ENCODE results near the gene NFIA.

The NFIA gene

GRCh38 chr1:61395146-61395800 lies 312.9 kb downstream of the NFIA start:
- no peak for DNase-seq (ENCODE audit: low spot score)

- no peak for DNase-seq (ENCODE audit: low spot score)
Measured at GRCh38 chr1:61397495-61397894, 315.1 kb downstream of the NFIA start.

DNA sequence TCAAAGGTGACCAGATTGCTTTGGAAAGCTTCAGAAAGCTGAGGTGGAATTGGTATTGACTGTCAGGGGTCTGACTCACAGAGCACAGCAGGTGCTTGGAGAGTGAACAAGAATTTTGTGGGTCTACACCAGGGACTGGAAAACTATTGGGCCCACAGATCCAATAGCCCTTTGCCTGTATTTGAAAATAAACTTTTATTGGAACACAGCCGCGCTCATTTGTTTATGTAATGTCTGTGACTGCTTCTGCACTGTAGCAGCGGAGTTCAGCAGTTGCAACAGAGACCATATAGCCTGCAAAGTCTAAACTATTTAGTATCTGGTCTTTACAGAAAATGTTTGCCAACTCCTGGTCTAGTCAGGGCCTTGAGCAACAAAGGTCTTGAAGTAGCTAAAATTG lies 315.6 kb downstream of the NFIA start:
- DNase-seq (ENCODE audit: low spot score), result no peak

GRCh38 chr1:61399199-61399598 lies 316.8 kb downstream of the NFIA start:
- DNase-seq (ENCODE audit: low spot score), result no peak

DNA sequence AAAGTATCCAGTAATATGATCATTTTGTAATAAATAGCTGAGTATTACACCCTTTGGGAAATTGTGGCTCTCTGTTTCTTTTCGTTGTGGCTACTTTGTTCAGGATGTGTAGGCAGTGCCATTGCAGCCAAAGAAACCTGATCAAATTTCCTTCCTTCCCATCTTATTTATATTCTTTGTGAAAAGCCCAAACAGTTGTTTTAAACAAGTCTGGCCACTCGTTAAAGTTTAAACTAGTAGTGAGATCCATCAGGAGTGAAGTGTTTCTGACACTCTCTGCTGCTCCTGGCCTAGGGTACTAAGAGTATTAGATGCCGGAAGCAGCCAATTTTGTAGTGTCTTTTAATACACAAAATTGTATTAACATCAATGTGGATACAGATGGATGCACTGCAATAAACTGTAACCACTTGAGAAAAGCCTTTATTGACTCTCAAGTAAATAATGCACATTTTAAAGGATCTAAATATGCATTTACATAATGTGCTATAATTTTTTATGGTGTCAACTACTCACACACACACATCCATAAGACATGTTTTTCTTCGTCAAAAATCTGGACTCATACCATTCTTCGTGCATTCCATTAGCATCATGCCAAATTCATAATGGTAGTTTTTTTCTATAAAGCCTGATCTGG lies 317.9 kb downstream of the NFIA start:
- no peak for DNase-seq (ENCODE audit: low spot score)

DNA sequence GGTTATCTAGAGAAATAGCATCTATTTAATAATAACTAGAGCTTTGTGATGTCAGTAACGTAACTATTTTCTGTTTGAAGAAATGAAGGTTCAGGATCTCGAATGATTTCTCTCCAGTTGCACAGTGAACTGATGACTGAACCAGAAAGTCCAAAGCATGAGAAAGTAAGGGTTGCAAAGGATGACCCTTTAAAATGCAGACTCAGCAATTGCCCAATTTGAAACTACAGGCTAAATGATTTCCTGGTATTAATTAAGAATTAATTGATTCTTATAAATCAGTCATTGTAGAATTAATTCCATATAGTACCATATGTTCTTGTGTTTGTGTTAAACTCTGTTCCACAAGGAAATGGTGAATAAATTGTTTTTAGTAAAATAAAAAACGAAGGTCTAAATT lies 318.6 kb downstream of the NFIA start:
- DNase-seq (ENCODE audit: low spot score), result no peak

- no peak for DNase-seq (ENCODE audit: low spot score)
Measured at GRCh38 chr1:61403679-61404596, 321.6 kb downstream of the NFIA start.

DNA sequence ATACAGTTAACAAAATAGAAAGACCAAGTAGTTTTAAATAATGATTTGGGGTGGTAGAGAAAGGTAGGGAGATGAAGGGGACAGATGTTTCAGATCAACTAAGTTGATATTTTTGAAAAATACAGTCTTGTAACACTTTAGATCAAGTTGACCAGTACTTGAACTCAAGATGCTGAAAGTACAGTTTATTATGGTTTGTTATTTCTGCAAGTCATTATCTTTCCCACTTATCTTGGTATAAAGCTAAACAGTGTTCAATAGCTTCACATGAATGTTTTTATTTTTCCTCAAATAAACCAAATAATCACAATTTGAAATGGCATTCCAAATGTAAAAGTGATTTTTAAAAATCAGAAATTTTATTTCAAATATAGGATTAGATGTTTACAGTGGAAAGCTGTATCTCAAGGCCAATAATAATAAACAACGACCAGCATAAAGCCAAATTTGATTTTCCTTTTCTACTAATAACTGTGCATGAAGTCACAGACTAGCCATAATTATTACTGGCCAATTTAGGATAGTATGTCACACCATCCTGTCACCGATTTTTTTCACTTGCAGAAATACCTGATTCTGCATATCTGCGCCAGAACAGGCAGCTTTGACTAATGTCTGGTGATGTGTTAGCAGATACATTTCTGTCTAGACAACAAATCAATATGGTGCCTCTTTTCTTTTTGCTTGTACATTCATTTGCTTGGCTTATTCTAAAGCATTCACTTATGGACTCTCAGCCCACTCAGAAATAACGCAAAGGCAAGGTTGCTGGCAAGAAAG lies 322.4 kb downstream of the NFIA start:
- no peak for DNase-seq (ENCODE audit: low spot score)

- no peak for DNase-seq (ENCODE audit: low spot score)
Measured at GRCh38 chr1:61406467-61406866, 324.1 kb downstream of the NFIA start.

GRCh38 chr1:61412601-61413000 lies 330.2 kb downstream of the NFIA start:
- no peak for DNase-seq (ENCODE audit: low spot score)

- no peak for DNase-seq (ENCODE audit: low spot score)
Measured at GRCh38 chr1:61419196-61419595, 336.8 kb downstream of the NFIA start.

DNA sequence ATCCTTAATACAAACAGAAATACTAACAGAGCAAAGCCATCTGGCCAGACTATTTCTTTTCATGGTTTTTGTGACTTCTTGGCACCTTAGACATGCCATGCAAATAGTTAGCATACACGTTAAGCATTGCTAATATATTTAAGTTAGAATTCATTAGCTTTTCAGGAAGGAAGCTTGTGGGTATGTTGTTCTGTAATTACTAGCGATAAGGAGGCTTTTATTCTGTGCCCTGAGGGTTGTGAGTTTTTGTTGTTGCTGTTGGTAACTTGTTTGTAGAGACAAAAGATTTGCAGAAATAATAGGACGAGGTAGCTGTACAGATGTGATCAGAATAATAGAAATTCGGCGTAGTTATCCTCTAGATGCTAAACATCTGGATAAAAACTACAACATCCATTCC lies 337.3 kb downstream of the NFIA start:
- DNase-seq (ENCODE audit: low spot score), result no peak

DNA sequence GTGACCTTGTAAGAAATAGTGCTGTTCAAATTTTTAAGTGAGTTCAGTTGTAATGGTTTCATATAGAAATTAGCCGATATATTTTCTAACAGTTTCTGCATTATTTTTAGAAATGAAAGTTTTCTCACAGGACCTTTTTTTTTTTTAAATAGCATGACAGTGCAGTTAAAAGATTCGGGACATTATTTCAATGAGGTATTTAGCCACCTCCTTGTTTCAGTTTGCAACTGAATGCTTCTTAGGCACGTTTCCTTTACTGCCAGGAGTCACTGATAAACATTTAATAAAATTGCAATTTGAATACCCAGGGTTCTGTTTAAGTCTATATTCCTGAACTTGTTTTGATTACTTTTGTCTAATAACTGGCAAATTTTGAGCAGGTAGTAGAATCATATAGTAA lies 337.9 kb downstream of the NFIA start:
- DNase-seq (ENCODE audit: low spot score), result no peak

DNA sequence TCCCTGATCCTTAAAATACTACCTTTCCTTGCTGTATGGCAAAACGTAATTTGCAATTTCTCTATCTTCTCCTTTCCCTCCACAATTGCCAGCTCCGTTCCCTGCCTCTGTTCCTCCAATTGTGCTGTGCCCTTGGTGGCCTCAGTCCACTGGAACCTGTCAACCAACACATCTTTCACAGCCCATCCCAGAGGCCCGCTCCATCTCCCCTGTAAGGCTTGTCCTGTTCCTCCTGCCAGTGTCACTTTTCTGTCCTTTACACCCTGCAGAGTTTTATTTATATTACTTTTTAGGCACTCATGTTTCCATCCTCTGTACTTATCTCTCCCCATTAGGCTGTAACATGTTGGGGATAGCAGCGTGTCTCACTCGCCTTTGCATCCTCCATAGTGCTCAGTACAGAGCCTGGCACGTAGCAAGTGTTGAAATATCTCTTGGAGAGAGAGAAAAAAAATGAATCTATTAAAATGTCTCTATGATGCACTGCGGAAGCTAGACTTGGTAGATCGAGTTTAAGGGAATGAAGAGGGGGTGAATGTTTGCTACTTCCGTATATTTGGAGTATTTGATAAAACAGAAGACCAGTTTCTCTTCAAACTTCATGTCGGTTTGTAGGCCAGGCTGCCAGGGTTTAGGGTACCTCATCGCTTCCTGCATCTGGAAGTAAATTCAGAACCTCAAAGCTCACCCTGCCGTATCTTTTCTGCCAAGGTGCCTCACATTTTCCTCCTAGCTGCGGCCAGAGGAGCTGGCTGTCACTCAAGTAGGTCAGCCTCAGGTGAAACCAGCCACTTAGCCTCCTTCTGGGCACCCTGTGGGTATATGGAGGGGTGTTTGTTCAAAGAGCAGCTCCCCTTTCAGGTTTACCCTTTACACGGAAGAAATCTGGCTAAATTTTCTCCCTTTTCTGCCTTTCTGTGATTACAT lies 338.8 kb downstream of the NFIA start:
- no peak for DNase-seq (ENCODE audit: low spot score)

GRCh38 chr1:61423643-61424042 lies 341.3 kb downstream of the NFIA start:
- no peak for DNase-seq (ENCODE audit: low spot score)

DNA sequence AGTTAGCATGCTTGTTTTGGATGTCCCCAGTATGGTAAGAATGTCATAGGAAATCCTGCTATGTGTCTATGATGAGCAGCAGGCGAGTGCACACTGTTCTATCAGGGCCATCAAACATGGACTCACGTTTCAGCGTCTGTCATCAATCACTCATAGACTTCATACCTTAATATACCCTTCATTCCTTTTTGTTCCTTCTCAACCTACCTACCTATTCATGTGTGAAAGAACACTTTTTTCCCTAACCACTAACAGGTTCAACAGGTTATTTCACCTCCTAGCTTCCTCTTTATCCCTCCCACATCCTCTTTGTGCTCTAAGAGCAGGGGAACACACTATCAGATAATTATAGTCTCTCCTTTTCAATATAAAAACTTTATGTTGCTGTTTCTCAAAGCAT lies 342.0 kb downstream of the NFIA start:
- DNase-seq (ENCODE audit: low spot score), result no peak

DNA sequence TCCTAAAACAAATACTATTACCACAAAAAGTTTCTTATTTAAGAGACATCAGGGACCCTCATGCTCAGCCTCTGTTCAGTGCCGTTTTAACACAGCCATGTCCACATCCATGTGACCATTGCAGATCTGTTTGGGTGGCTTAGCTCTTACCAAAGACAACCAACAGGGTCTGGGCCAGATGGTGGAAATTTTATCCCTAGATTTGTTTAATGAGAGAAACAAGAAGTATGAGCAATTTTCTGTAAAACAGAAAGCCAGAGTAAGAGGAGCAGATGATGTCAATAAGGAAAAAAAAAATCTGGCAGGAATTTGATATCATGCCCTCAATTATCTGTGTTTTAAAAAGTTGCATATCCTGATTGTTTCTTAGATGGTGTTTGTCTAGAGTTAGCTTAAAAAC lies 342.7 kb downstream of the NFIA start:
- no peak for DNase-seq (ENCODE audit: low spot score)

DNA sequence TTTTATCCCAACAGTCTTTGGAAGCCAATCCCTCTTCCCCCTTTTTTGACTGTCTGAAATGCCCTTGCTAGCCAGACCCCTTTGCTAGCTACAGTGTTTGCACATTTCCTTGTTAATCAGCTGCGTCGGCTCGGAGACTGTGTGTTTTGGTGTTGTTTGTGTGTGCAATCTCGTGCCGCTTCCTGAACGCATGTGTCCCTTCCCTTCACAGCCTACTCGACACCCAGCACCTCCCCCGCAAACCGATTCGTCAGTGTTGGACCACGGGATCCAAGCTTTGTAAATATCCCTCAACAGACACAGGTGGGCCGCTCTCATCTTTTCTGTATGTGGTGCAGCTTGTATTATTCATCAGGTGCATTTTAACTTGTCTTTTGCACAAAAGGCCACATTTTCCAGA lies 343.9 kb downstream of the NFIA start:
- no peak for DNase-seq (ENCODE audit: low spot score)

DNA sequence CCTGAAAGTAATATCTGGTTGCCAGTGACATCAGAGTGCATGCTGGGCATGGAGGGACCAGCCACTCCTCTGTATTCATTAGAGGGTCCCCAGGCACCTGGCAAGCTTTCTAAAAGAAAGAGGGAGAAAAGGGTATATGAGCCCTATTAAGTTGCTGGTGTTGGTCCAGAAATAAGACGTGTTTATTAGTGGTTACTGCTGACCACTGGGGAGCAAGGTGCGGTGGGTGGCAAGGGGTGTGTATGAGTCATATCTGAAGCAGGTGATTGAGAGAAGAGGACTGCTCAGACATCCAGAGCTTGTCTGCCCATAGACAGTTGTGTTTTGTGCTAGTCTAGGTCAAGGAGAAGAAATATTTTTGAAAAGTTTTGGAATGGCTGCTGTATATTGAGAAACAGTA lies 344.5 kb downstream of the NFIA start:
- DNase-seq (ENCODE audit: low spot score), result no peak

- no peak for DNase-seq (ENCODE audit: low spot score)
Measured at GRCh38 chr1:61427510-61427909, 345.1 kb downstream of the NFIA start.

GRCh38 chr1:61428146-61428545 lies 345.8 kb downstream of the NFIA start:
- DNase-seq (ENCODE audit: low spot score), result no peak

Measured in hematopoietic multipotent progenitor cell treated with erythropoietin and hydrocortisone succinate and interleukin-3 and kit ligand, for 17 days (in vitro differentiated cells).